Mononuclear cell (primary cell): ENCODE results near the gene MARF1. TPM values are rescaled to one million over a fixed set of nuclear protein-coding genes. Genes with fewer than 3 reads are reported as not detected.
"Not testable (repeated sequence)": the region's sequence is repeated elsewhere in the genome, so short reads cannot be mapped to it uniquely, and the experiment has no call there.

Source experiments
- H3K27me3 ChIP-seq: 2 replicates; pipeline ENCODE4 v1.6.0; 2011; ENCODE audit warnings: low read length, control low read depth; ENCODE audit not compliant: insufficient read depth
- H3K4me1 ChIP-seq: 2 replicates; pipeline ENCODE4 v1.5.1; 2011; ENCODE audit warnings: mild to moderate bottlenecking, low read length, control low read depth; ENCODE audit not compliant: insufficient read depth
- H3K4me3 ChIP-seq: 2 replicates; pipeline ENCODE4 v1.5.1; 2011; ENCODE audit warnings: mild to moderate bottlenecking, low read length, moderate library complexity
- H3K9me3 ChIP-seq: 2 replicates; pipeline ENCODE4 v1.5.1; 2011; ENCODE audit warnings: low read depth, mild to moderate bottlenecking, control low read depth, low read length
- total RNA-seq: library from RNA; depleted of rRNA; stranded (reverse); fragments of >200 nt; gene quantifications from one replicate; pipeline ENCODE4 v1.2.3, GENCODE V29; 2012

The MARF1 gene
- total RNA-seq, 1 donor, result 60.8 TPM

DNA sequence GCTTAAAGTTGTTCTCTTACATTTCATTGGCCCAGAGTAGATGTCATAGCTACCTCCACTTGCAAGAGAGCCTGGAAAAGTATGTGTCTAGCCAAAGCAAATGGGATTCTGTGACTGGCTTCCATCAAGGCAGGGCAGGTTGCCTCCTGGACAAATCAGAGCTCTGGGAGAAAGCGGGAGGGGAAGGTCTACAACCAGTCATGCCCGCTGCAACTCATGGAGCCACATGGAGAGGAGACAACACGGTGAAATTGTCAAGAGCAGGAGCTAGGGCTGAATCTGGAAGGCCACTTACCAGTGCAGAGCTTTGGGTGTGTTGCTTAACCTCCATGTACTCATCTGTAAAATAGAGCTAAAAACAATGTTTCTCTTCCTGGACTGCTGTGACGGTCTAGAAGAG is 83.8 kb downstream of the MARF1 start:
- Histone ChIP-seq H3K4me3 (no peak overlapping the region), H3K4me1 (peaks cover 6% of the 10 kb centered on the region), H3K9me3 (no peaks in the 10 kb centered on the region), H3K27me3 (no peaks in the 10 kb centered on the region)

DNA sequence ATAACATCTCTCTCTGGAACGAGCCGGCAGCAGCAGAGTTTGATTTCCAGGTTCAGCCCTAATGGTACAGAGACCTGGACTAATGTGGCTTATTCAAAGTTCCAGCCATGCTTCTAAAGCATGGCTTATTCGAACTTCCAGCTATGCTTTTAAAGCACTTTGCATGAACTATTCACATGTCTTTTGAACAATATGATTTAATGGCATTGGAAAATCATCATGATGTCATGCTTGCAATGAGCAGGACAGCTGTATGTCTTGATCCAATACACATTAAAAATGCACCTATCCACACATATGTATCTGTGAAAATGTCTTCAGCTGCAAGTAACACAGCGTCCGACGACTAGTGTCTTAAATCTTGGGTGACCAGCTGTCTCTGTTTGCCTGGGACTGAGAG is 85.7 kb downstream of the MARF1 start:
- Histone ChIP-seq H3K4me3 (no peak overlapping the region), H3K4me1 (no peaks in the 10 kb centered on the region), H3K9me3 (no peaks in the 10 kb centered on the region), H3K27me3 (no peaks in the 10 kb centered on the region)

DNA sequence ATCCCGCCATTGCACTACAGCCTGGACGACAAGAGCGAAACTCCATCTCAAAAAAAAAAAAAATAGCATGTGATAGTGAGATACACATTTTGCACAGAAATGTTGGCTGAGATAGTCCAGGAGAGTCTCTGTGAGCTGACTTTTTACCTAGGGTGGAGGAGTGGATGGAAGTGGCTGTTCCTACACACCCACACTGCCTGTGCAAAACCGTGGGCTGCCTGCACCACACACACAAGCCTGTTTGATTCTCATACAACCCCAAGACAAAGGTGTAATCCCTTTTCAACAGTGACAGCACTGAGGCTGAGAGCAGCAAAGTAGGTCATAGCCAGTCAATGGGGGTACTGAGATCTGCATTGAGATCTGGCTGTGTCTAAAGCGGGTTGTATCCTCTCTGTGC is 86.8 kb downstream of the MARF1 start:
- H3K4me1 ChIP-seq, result no peaks in the 10 kb centered on the region
- no peaks in the 10 kb centered on the region for H3K27me3 ChIP-seq
- no peak overlapping the region for H3K4me3 ChIP-seq
- H3K9me3 ChIP-seq, result no peaks in the 10 kb centered on the region

DNA sequence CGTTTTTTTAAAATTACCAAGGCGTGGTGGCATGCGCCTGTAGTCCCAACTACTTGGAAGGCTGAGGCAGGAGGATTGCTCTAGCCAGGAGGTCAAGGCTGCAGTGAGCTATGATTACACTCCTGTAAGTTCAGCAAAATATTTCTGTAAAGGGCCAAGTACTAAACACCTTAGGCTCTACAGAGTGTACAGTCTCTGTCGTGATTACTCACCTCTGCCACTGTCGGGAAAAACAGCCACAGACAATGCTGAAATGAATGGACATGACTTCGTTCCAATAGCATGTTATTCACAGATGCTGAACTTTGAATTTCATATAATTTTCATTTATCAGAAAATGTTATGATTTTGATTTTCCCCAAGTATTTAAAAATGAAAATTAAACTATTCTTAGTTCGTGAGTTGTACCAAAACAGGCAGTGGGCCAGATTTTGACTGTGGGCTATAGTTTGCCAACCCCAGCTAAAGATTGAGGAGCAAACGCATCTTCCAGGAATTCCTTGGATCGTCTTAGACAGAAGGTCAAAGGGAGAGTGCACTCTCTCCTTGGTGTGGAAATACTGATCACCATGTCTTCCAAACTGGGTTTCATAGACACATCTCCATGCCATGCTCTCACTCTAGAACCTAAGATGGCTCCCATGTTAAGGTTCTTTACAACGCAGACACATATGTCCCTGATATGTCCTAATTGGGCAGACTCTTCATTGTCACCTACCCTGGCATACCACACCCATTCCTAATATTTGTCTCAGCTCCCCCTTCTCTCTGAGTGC is 89.5 kb downstream of the MARF1 start:
- Histone ChIP-seq H3K4me1 (no peaks in the 10 kb centered on the region), H3K9me3 (no peaks in the 10 kb centered on the region), H3K4me3 (no peak overlapping the region), H3K27me3 (no peaks in the 10 kb centered on the region)

DNA sequence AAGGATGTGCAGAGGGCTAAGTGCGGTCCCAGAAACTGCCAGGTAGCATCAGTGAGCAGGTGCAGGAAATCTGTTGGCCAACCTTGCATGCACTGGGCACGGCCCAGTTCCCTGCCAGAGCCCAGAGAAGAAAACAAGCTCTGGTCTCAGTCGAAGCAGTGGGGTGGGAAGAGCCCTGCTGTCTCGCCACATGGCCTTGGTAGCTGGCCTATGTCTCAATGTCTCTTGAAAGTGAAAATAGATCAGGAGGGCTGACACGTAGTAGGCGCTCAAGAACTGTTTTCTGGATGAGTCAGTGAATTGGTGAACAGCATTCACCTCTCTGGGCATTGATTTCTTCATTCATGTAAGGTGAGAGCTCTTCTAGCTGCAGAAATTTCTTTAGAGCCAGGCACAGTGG is 90.4 kb downstream of the MARF1 start:
- H3K9me3 ChIP-seq, result no peaks in the 10 kb centered on the region
- no peaks in the 10 kb centered on the region for H3K4me1 ChIP-seq
- H3K4me3 ChIP-seq, result no peak overlapping the region
- no peaks in the 10 kb centered on the region for H3K27me3 ChIP-seq

DNA sequence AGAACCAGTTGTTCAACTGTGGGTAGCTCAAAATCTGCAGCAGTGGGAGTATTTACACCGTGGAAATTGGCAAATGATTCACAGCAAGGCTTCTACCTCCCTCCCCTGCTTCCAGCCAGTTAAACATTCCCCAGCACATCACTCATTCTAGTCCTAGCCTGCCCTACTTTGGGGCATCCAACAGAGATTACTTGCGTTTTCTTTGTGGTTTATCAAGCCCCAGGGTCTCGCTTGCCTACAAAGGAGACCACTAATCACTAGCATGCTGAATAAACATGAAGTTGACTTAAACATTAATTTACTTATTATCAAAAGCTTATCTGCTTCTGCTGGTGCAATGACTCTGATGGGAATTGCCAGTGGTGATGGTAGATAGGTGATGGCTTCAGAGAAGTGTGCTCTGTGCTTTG is 94.5 kb downstream of the MARF1 start:
- Histone ChIP-seq H3K4me3 (no peak overlapping the region), H3K27me3 (no peaks in the 10 kb centered on the region), H3K9me3 (no peaks in the 10 kb centered on the region), H3K4me1 (no peaks in the 10 kb centered on the region)

DNA sequence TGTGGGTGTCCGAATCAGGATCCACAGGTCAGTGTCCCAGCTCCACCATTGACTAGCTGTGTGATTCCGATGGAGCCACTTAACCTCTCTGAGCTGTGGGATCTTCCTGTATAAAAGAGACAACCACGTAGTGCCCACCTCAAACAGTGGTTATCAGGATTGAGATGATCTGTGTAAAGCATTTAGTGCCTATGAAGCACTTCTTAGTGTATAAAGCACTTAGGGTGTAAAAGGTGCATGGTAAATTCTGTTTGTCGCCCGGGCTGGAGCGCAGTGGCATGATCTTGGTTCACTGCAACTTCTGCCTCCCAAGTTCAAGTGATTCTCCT is 95.2 kb downstream of the MARF1 start:
- no peaks in the 10 kb centered on the region for H3K9me3 ChIP-seq
- no peak overlapping the region for H3K4me3 ChIP-seq
- no peaks in the 10 kb centered on the region for H3K27me3 ChIP-seq
- H3K4me1 ChIP-seq, result no peaks in the 10 kb centered on the region

DNA sequence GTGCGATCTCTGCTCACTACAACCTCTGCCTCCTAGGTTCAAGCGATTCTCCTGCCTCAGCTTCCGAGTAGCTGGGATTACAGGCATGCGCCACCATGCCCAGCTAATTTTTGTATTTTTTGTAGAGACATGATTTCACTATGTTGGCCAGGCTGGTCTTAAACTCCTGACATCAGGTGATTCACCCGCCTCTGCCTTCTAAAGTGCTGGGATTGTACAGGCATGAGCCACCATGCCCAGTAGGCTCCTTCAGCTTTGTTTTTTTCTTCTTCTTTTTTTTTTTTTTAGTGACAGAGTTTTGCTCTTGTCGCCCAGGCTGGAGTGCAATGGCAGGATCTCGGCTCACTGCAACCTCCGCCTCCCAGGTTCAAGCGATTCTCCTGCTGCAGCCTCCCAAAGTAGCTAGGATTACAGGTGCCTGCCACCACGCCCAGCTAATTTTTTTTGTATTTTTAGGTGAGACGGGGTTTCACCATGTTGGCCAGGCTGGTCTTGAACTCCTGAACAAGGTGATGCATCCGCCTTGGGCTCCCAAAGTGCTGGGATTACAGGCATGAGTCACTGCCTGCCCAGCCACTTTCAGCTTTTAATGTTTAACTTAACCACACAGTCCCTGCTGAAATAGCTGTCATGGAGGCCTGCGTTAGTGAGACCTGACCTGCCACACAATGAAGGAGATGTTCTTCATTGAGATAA is 95.7 kb downstream of the MARF1 start:
- H3K4me1 ChIP-seq, H3K9me3 ChIP-seq, H3K4me3 ChIP-seq, H3K27me3 ChIP-seq: not testable (repeated sequence)

DNA sequence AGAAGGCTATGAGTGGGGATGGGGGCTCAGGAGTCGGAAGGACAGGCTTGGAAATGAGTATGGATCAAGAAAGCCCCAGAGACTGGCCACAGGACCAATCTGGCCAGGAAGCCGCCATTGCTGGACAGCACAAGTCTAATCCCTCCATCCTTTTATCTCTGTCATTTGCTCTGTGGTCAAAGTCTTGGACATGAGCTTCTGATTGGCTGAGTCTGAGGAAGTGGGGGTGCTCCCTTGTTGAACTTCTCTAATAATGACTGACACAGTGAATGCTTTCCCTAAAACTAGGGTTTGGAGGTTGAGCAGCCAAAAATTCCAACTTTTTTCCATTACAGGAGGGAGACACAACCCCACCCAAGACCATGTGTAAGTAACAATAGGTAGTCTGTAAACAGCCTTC is 97.4 kb downstream of the MARF1 start:
- no peaks in the 10 kb centered on the region for H3K4me1 ChIP-seq
- no peaks in the 10 kb centered on the region for H3K27me3 ChIP-seq
- no peaks in the 10 kb centered on the region for H3K9me3 ChIP-seq
- no peak overlapping the region for H3K4me3 ChIP-seq

DNA sequence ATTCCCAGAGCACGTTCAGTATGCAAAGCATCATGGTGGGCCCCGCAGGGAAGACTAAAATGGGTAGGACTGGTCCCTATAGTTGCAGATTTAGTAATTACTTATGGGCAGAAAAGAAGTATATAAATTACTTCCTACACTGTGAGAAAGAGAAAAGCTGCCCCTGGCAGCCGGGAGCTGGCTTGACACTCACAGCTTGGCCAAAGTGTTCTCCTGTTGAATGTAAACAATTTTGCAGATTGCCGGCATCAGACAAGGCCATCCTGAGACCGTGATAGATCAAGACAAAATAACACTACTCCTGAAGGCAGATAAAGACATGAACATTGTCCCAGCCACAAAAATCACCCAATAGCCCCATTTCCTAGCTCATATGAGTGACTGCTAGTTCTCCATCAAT is 98.5 kb downstream of the MARF1 start:
- Histone ChIP-seq H3K4me3 (no peak overlapping the region), H3K4me1 (no peaks in the 10 kb centered on the region), H3K27me3 (no peaks in the 10 kb centered on the region), H3K9me3 (no peaks in the 10 kb centered on the region)

Other genes starting within 250 kb of the MARF1 start
- gene MPV17L, start 247.4 kb downstream of the MARF1 start, total RNA-seq, result under 0.01 TPM
- gene BMERB1, start 208.6 kb downstream of the MARF1 start, total RNA-seq, result 2.7 TPM
- gene NDE1, start 7.1 kb upstream of the MARF1 start, total RNA-seq, result 87.3 TPM
- gene MYH11, start 213.9 kb upstream of the MARF1 start, total RNA-seq, result 0.10 TPM
- gene CEP20, start 245.4 kb upstream of the MARF1 start, total RNA-seq, result 24.5 TPM